Fibroblast of lung (primary cell): ENCODE measurements around the gene BLOC1S1. TPM values are rescaled to one million over a fixed set of nuclear protein-coding genes. Genes with fewer than 3 reads are reported as not detected.

ENCODE experiments used
- DNase-seq, 2 donors: peaks; one replicate each; pipeline versions ENCODE4 v3.0.0 to v3.0.0-alpha.2; 2010; ENCODE audit warnings: low read depth in 2 of 2
- H2AFZ ChIP-seq: 2 replicates; pipeline ENCODE4 v1.5.1; 2012; ENCODE audit warnings: low read length, control low read depth, inconsistent platforms
- H3K27ac ChIP-seq: 2 replicates; pipeline ENCODE4 v1.5.1; 2011; ENCODE audit warnings: low read length, control low read depth; ENCODE audit not compliant: insufficient read depth
- H3K27me3 ChIP-seq: 2 replicates; pipeline ENCODE4 v1.5.1; 2011; ENCODE audit warnings: mild to moderate bottlenecking, low read length; ENCODE audit not compliant: control insufficient read depth, insufficient read depth
- H3K36me3 ChIP-seq: 2 replicates; pipeline ENCODE4 v1.5.1; 2011; ENCODE audit warnings: low read length; ENCODE audit not compliant: control insufficient read depth, insufficient read depth
- H3K4me1 ChIP-seq: 2 replicates; pipeline ENCODE4 v1.5.1; 2011; ENCODE audit warnings: low read length; ENCODE audit not compliant: control insufficient read depth, insufficient read depth; ENCODE audit errors: extremely low read depth
- H3K4me2 ChIP-seq: 2 replicates; pipeline ENCODE4 v1.5.1; 2011; ENCODE audit warnings: low read length, control low read depth; ENCODE audit not compliant: insufficient read depth; ENCODE audit errors: extremely low read depth
- H3K4me3 ChIP-seq, 4 experiments: fragments of 200-600 bp in 1 of 4; sonication (generic) in 1 of 4; replicated peaks in 1 of 4; 2 replicates each; pipeline ENCODE4 v1.5.1; 2011 to 2016; ENCODE audit warnings: low read length in 4 of 4, low read depth in 3 of 4, mild to moderate bottlenecking in 3 of 4, control low read depth in 2 of 4, inconsistent platforms in 1 of 4, mixed read lengths in 1 of 4; ENCODE audit not compliant: insufficient read depth in 1 of 4; ENCODE audit errors: control extremely low read depth in 1 of 4
- H3K79me2 ChIP-seq: 2 replicates; pipeline ENCODE4 v1.5.1; 2012; ENCODE audit warnings: mild to moderate bottlenecking, low read length, inconsistent platforms; ENCODE audit not compliant: control insufficient read depth, insufficient read depth
- H3K9ac ChIP-seq: 2 replicates; pipeline ENCODE4 v1.5.1; 2011; ENCODE audit warnings: mild to moderate bottlenecking, low read length, control low read depth; ENCODE audit not compliant: insufficient read depth
- H3K9me3 ChIP-seq: 2 replicates; pipeline ENCODE4 v1.5.1; 2012; ENCODE audit warnings: low read depth, low read length; ENCODE audit not compliant: control insufficient read depth, insufficient read depth
- H4K20me1 ChIP-seq: 2 replicates; pipeline ENCODE4 v1.5.1; 2011; ENCODE audit warnings: low read length; ENCODE audit not compliant: control insufficient read depth, insufficient read depth; ENCODE audit errors: extremely low read depth
- EZH2 ChIP-seq: IDR thresholded peaks from 2 replicates; pipeline ENCODE4 v1.5.1; 2012; ENCODE audit warnings: low read length, control low read depth, mild to moderate bottlenecking; ENCODE audit errors: missing control alignments
- polyA plus RNA-seq, 2 donors: library from polyadenylated mRNA; depleted of rRNA in 1 of 2; stranded (reverse) in 1 of 2; unstranded in 1 of 2; fragments of >200 nt; gene quantifications; 2 replicates each; pipeline ENCODE4 v1.2.1, GENCODE V29; 2011 to 2012; ENCODE audit warnings: missing spikeins in 1 of 2
- total RNA-seq: library from RNA; depleted of rRNA; stranded (reverse); fragments of >200 nt; gene quantifications from 2 replicates; pipeline ENCODE4 v1.2.1, GENCODE V29; 2014
- TF ChIP-seq, protein P1 (sequence below), 2 donors: IDR thresholded peaks in 1 of 2; conservative IDR thresholded peaks in 1 of 2; 1 replicate in 1 of 2; 2 replicates in 1 of 2; pipeline ENCODE4 v1.5.1; 2011 to 2012; ENCODE audit warnings: low read length in 2 of 2, control low read depth in 1 of 2, inconsistent platforms in 1 of 2, low read depth in 1 of 2, mild to moderate bottlenecking in 1 of 2

BLOC1S1 gene
- total and polyA plus RNA-seq, 2 donors (not counting 1 experiment from before 2014, with no cell fraction given), result 103 to 163 TPM

DNA sequence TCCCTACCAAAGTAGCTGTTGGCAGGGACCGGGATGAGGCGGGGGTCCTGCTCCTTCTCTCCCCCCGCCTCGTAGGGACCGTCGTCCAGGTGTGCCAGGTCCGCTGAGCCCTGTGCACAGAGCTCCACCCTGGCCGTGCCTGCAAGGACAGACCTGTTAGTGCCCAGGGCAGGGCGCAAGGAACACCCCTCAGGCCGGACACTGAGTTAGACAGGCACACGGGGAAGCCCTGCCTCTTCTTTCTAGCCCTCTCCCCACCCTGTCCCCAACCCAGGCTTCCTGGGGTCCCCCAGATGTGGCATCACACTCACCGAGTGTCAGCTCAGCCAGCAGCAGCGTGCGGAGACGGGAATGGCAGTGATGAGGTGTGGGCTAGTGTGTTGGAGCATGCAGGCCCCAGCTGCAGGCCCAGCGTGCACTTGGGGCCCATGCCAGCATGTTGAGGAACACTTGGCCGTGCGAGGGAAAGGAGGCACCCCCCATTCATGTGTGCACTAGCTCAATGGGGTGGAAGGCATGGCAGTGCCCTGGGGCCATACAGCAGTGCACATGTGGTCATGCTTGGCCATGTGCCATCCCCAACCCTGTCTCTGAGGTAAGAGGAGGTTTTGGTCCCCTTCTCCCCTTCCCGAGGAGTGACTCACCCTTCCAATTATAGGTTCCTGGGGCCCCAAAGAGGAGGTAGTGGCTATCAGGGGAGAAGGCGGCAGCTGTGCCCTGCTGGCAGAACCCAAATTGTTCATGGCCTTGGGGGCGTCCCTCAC is 15.4 kb upstream of the BLOC1S1 start:
- H3K4me2 ChIP-seq, result no peak overlapping the region
- no peaks in the 10 kb centered on the region for H3K9me3 ChIP-seq
- no peak overlapping the region for H2AFZ ChIP-seq
- peaks cover 11% of the 10 kb centered on the region for H3K4me1 ChIP-seq
- no peak overlapping the region for H3K9ac ChIP-seq
- H3K36me3 ChIP-seq, result peaks cover 6% of the 10 kb centered on the region
- no peak overlapping the region for H3K4me3 ChIP-seq
- TF ChIP-seq EZH2, result no peak
- TF ChIP-seq, protein P1, sequence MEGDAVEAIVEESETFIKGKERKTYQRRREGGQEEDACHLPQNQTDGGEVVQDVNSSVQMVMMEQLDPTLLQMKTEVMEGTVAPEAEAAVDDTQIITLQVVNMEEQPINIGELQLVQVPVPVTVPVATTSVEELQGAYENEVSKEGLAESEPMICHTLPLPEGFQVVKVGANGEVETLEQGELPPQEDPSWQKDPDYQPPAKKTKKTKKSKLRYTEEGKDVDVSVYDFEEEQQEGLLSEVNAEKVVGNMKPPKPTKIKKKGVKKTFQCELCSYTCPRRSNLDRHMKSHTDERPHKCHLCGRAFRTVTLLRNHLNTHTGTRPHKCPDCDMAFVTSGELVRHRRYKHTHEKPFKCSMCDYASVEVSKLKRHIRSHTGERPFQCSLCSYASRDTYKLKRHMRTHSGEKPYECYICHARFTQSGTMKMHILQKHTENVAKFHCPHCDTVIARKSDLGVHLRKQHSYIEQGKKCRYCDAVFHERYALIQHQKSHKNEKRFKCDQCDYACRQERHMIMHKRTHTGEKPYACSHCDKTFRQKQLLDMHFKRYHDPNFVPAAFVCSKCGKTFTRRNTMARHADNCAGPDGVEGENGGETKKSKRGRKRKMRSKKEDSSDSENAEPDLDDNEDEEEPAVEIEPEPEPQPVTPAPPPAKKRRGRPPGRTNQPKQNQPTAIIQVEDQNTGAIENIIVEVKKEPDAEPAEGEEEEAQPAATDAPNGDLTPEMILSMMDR (conservative IDR thresholded peaks at IDR 0.05 in 1 of 2, IDR thresholded peaks at IDR 0.05 in 1 of 2; ENCODE audit: low read depth in 1 of 2, low read length in 2 of 2), result no peak
- H3K27ac ChIP-seq, result no peak overlapping the region
- peaks cover 16% of the 10 kb centered on the region for H3K79me2 ChIP-seq
- H3K27me3 ChIP-seq, result no peaks in the 10 kb centered on the region
- H4K20me1 ChIP-seq, result no peaks in the 10 kb centered on the region
- peak in 1 of 2 donors; percentile 45 for DNase-seq

DNA sequence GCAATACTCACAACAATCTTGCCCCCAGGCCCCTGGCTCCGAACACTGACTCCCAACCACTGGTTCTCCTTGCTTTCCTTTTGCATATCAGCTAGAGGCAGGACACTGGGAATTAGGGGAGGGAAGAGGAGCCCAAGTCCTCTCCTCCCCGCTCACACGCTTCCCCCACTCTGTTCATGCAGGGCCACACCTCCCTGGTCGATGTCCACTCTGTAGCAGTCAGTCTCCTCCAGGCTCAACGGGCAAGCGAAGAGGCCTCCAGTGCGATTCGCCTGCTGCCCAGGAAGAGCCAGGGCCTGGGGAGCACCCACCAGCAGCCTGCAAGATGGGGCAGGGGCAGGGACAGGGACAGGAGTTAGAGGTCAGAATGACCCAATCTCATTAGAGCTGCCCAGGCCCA is 13.0 kb upstream of the BLOC1S1 start:
- DNase-seq, result no peak
- Histone ChIP-seq H4K20me1 (no peaks in the 10 kb centered on the region), H3K79me2 (peaks cover 28% of the 10 kb centered on the region), H2AFZ (no peak overlapping the region), H3K27me3 (no peaks in the 10 kb centered on the region), H3K4me1 (peaks cover 13% of the 10 kb centered on the region), H3K27ac (no peak overlapping the region), H3K4me3 (no peak overlapping the region), H3K36me3 (peaks cover 2% of the 10 kb centered on the region), H3K4me2 (no peak overlapping the region), H3K9me3 (no peaks in the 10 kb centered on the region), H3K9ac (no peak overlapping the region)
- TF ChIP-seq EZH2, result no peak
- TF ChIP-seq, protein P1 (conservative IDR thresholded peaks at IDR 0.05 in 1 of 2, IDR thresholded peaks at IDR 0.05 in 1 of 2; ENCODE audit: low read depth in 1 of 2, low read length in 2 of 2), result no peak

DNA sequence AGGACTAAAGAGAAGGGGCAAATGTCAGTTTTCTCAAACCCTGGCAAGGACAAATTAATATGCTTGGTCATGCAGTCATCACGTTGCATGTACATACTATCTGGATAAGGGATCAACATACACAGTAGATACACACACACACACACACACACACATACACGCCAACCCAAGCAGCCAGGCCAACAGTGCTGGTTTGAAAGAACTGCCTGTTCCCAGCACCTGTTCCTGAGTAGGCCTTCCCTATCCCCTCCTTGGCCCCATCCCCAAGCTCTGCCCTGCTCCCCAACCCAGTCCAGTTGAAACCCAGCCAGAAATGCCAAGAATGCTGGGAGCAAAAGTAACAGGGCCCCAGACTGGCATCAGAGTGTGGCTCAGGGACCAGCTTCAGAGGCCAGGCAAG is 12.6 kb upstream of the BLOC1S1 start:
- Histone ChIP-seq H2AFZ (no peak overlapping the region), H3K4me2 (no peak overlapping the region), H3K4me3 (no peak overlapping the region), H3K36me3 (peaks cover 2% of the 10 kb centered on the region), H3K9ac (no peak overlapping the region), H3K79me2 (peaks cover 28% of the 10 kb centered on the region), H3K27ac (no peak overlapping the region), H4K20me1 (no peaks in the 10 kb centered on the region), H3K4me1 (peaks cover 13% of the 10 kb centered on the region), H3K9me3 (no peaks in the 10 kb centered on the region), H3K27me3 (no peaks in the 10 kb centered on the region)
- no peak for TF ChIP-seq EZH2
- TF ChIP-seq, protein P1 (conservative IDR thresholded peaks at IDR 0.05 in 1 of 2, IDR thresholded peaks at IDR 0.05 in 1 of 2; ENCODE audit: low read depth in 1 of 2, low read length in 2 of 2), result no peak
- no peak for DNase-seq
